Loucy (cell line): Measurements from ENCODE around the gene MAP9.

Experiments
- H2AFZ ChIP-seq: fragments of 200-600 bp; sonication (generic); 2 replicates; pipeline ENCODE4 v1.6.0; 2016; ENCODE audit warnings: antibody characterized with exemption, mild to moderate bottlenecking, low read length, moderate library complexity
- H3F3A ChIP-seq: fragments of 200-600 bp; 2 replicates; pipeline ENCODE4 v1.6.0; 2016; ENCODE audit warnings: antibody characterized with exemption, low read depth, mild to moderate bottlenecking
- H3K27me3 ChIP-seq: fragments of 200-600 bp; sonication (generic); 2 replicates; pipeline ENCODE4 v1.6.1; 2014; ENCODE audit warnings: low read length, mild to moderate bottlenecking; ENCODE audit not compliant: insufficient read depth, poor library complexity, severe bottlenecking
- H3K36me3 ChIP-seq: fragments of 200-600 bp; sonication (generic); 2 replicates; pipeline ENCODE4 v1.6.1; 2016; ENCODE audit warnings: low read length; ENCODE audit not compliant: insufficient read depth
- H3K4me1 ChIP-seq: fragments of 200-600 bp; sonication (generic); 2 replicates; pipeline ENCODE4 v1.5.1; 2014; ENCODE audit warnings: low read length, mild to moderate bottlenecking; ENCODE audit not compliant: insufficient read depth, poor library complexity, severe bottlenecking
- H3K4me2 ChIP-seq: fragments of 200-600 bp; sonication (generic); 2 replicates; pipeline ENCODE4 v1.6.0; 2014; ENCODE audit warnings: antibody characterized with exemption, low read length, low read depth, mild to moderate bottlenecking; ENCODE audit not compliant: poor library complexity, severe bottlenecking
- H3K4me3 ChIP-seq: fragments of 200-600 bp; sonication (generic); 2 replicates; pipeline ENCODE4 v1.5.1; 2014; ENCODE audit warnings: low read length, mild to moderate bottlenecking, mixed read lengths; ENCODE audit not compliant: poor library complexity, severe bottlenecking
- H3K79me2 ChIP-seq: fragments of 200-600 bp; sonication (generic); 2 replicates; pipeline ENCODE4 v1.6.1; 2014; ENCODE audit warnings: low read length; ENCODE audit not compliant: insufficient read depth
- H3K9ac ChIP-seq: fragments of 200-600 bp; sonication (generic); 2 replicates; pipeline ENCODE4 v1.6.0; 2014; ENCODE audit warnings: mild to moderate bottlenecking, low read depth, low read length, moderate library complexity; ENCODE audit not compliant: poor library complexity, severe bottlenecking
- H3K9me2 ChIP-seq: fragments of 200-600 bp; sonication (generic); replicated peaks from 2 replicates; pipeline ENCODE4 v1.6.1; 2016; ENCODE audit warnings: low read depth, low read length, mixed read lengths
- H3K9me3 ChIP-seq: fragments of 200-600 bp; sonication (generic); 2 replicates; pipeline ENCODE4 v1.6.1; 2014; ENCODE audit warnings: mild to moderate bottlenecking, antibody characterized with exemption, low read length, low read depth; ENCODE audit not compliant: insufficient read depth
- H4K20me1 ChIP-seq: fragments of 200-600 bp; sonication (generic); 2 replicates; pipeline ENCODE4 v1.6.0; 2014; ENCODE audit warnings: antibody characterized with exemption, low read length, mild to moderate bottlenecking; ENCODE audit not compliant: insufficient read depth, poor library complexity, severe bottlenecking
- CTCF ChIP-seq: fragments of 200-600 bp; sonication (generic); conservative IDR thresholded peaks from 2 replicates; pipeline ENCODE4 v1.5.1; 2014; ENCODE audit warnings: mild to moderate bottlenecking, antibody characterized with exemption, low read length
- EZH2phosphoT487 ChIP-seq: fragments of 200-600 bp; IDR thresholded peaks from 2 replicates; pipeline ENCODE4 v1.6.1; 2018; ENCODE audit warnings: antibody characterized with exemption, mild to moderate bottlenecking, moderate library complexity, borderline replicate concordance

The MAP9 gene

GRCh38 chr4:155338196-155338595 lies 38.6 kb downstream of the MAP9 start:
- no peaks in the 10 kb centered on the region for H3K9me3 ChIP-seq
- no peaks in the 10 kb centered on the region for H3K9me2 ChIP-seq
- H3K4me1 ChIP-seq, result no peaks in the 10 kb centered on the region
- H3K79me2 ChIP-seq, result no peaks in the 10 kb centered on the region
- no peak overlapping the region for H3K4me3 ChIP-seq
- H3K9ac ChIP-seq, result no peak overlapping the region
- no peaks in the 10 kb centered on the region for H3K36me3 ChIP-seq
- no peaks in the 10 kb centered on the region for H3K27me3 ChIP-seq
- no peak for TF ChIP-seq EZH2phosphoT487
- no peak for TF ChIP-seq CTCF
- H2AFZ ChIP-seq, result no peak overlapping the region
- no peaks in the 10 kb centered on the region for H4K20me1 ChIP-seq
- H3F3A ChIP-seq, result no peaks in the 10 kb centered on the region
- no peak overlapping the region for H3K4me2 ChIP-seq

DNA sequence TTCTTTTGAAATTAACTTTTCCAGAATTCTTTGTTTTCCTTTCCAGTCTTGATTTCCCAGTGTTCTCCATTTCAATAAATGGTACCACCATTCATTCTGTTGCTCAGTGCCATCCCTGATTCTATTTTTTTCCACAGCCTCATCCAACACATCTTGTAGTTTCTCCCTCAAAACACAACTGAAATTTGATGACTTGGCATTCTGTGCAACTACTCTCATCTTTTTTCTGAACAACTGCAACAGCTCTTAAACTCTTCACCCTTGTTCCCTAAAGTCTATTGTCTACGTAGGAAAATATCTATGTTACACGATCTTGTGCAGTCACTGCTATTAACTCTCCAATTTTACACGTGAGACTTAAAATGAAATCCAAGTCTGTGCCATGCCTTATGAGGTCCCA lies 40.5 kb downstream of the MAP9 start:
- Histone ChIP-seq H2AFZ (no peak overlapping the region), H3K9me2 (no peaks in the 10 kb centered on the region), H3K4me1 (no peaks in the 10 kb centered on the region), H3K79me2 (no peaks in the 10 kb centered on the region), H3K9me3 (no peaks in the 10 kb centered on the region), H3K9ac (no peak overlapping the region), H4K20me1 (no peaks in the 10 kb centered on the region), H3K36me3 (no peaks in the 10 kb centered on the region), H3F3A (no peaks in the 10 kb centered on the region), H3K27me3 (no peaks in the 10 kb centered on the region), H3K4me3 (no peak overlapping the region), H3K4me2 (no peak overlapping the region)
- TF ChIP-seq EZH2phosphoT487 (no peak), CTCF (no peak)

GRCh38 chr4:155331478-155331877 lies 45.3 kb downstream of the MAP9 start:
- no peak overlapping the region for H3K9ac ChIP-seq
- no peaks in the 10 kb centered on the region for H3K27me3 ChIP-seq
- no peaks in the 10 kb centered on the region for H3K36me3 ChIP-seq
- H3K4me3 ChIP-seq, result no peak overlapping the region
- H3F3A ChIP-seq, result no peaks in the 10 kb centered on the region
- no peak overlapping the region for H3K4me2 ChIP-seq
- TF ChIP-seq CTCF (no peak), EZH2phosphoT487 (no peak)
- H3K79me2 ChIP-seq, result no peaks in the 10 kb centered on the region
- no peaks in the 10 kb centered on the region for H3K9me2 ChIP-seq
- no peaks in the 10 kb centered on the region for H4K20me1 ChIP-seq
- no peak overlapping the region for H2AFZ ChIP-seq
- H3K9me3 ChIP-seq, result no peaks in the 10 kb centered on the region
- no peaks in the 10 kb centered on the region for H3K4me1 ChIP-seq
